ENCODE data around the gene YPEL1. TPM values are rescaled to one million over a fixed set of nuclear protein-coding genes. Genes with fewer than 3 reads are reported as not detected.

The YPEL1 gene
- total and polyA plus RNA-seq, 2 of the 13 experiments (the other 11 are each of a cell fraction or from before 2014, with no cell fraction given) = 0.33 to 2.5 TPM

DNA sequence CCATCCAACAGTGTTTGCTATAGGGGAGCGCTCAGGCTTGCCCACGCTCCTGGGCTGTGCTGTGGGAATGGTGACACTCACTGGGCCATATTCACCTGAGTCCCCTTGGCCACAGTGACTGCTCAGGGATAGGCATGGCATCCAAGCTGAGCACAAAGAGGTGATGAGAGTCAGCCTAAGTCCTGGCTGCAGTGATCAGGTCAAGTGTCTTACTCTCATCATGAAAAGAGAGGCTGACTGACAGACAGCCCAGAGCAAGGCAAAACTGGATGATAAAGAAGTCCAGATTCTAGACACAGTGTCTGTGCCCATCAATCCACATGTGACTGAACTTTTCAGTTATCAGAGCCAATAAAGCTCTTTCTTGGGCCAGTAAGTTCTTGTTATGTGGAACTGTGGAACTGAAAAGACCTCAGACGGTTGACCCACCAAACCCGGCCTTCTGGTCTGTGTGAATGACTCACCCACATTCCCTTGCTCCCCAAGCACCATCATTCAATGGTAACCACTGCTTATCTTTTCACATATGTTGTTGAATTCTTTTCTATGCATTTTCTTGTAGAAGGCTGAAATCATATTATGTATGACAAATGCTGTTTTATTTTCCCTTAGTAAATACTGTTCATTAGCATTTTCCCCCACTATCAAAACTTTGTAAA lies 43.2 kb upstream of the YPEL1 start (continued):
- TF ChIP-seq, protein P1, sequence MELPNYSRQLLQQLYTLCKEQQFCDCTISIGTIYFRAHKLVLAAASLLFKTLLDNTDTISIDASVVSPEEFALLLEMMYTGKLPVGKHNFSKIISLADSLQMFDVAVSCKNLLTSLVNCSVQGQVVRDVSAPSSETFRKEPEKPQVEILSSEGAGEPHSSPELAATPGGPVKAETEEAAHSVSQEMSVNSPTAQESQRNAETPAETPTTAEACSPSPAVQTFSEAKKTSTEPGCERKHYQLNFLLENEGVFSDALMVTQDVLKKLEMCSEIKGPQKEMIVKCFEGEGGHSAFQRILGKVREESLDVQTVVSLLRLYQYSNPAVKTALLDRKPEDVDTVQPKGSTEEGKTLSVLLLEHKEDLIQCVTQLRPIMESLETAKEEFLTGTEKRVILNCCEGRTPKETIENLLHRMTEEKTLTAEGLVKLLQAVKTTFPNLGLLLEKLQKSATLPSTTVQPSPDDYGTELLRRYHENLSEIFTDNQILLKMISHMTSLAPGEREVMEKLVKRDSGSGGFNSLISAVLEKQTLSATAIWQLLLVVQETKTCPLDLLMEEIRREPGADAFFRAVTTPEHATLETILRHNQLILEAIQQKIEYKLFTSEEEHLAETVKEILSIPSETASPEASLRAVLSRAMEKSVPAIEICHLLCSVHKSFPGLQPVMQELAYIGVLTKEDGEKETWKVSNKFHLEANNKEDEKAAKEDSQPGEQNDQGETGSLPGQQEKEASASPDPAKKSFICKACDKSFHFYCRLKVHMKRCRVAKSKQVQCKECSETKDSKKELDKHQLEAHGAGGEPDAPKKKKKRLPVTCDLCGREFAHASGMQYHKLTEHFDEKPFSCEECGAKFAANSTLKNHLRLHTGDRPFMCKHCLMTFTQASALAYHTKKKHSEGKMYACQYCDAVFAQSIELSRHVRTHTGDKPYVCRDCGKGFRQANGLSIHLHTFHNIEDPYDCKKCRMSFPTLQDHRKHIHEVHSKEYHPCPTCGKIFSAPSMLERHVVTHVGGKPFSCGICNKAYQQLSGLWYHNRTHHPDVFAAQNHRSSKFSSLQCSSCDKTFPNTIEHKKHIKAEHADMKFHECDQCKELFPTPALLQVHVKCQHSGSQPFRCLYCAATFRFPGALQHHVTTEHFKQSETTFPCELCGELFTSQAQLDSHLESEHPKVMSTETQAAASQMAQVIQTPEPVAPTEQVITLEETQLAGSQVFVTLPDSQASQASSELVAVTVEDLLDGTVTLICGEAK (IDR thresholded peaks at IDR 0.05) = no peak
- TF ChIP-seq, protein P1 (CRISPR knock-in tag; IDR thresholded peaks at IDR 0.05) = no peak
- TF ChIP-seq SYNCRIP (IDR thresholded peaks at IDR 0.05; ENCODE audit: insufficient read depth, low read depth, low read length) (no peak), NRL (CRISPR knock-in tag; IDR thresholded peaks at IDR 0.05; ENCODE audit: borderline replicate concordance) (no peak), KDM4B (CRISPR knock-in tag; IDR thresholded peaks at IDR 0.05) (no peak), ZFAT (CRISPR knock-in tag; conservative IDR thresholded peaks at IDR 0.05) (no peak), YEATS4 (CRISPR knock-in tag; IDR thresholded peaks at IDR 0.05; ENCODE audit: borderline replicate concordance) (no peak), XRCC5 (optimal IDR thresholded peaks at IDR 0.05; ENCODE audit: low read length) (no peak), ZNF235 (CRISPR knock-in tag; IDR thresholded peaks at IDR 0.05; ENCODE audit: borderline replicate concordance) (no peak), MAF1 (CRISPR knock-in tag; IDR thresholded peaks at IDR 0.05; ENCODE audit: borderline replicate concordance) (no peak)

Data from HepG2 (cell line).